Measurements from ENCODE around the gene KDM4B. TPM values are rescaled to one million over a fixed set of nuclear protein-coding genes. Genes with fewer than 3 reads are reported as not detected.

The KDM4B gene
- total and polyA plus RNA-seq, 2 of the 8 experiments (the other 6 are each of a cell fraction or from before 2014, with no cell fraction given): 12.0 to 31.9 TPM

GRCh38 chr19:4966591-4966990 lies 2.3 kb upstream of the KDM4B start (continued):
- no peak for TF ChIP-seq CHD7 (IDR thresholded peaks at IDR 0.05; ENCODE audit: insufficient replicate concordance, low read length)
- TF ChIP-seq SIX5 (IDR thresholded peaks at IDR 0.05; ENCODE audit: low read depth, low read length): no peak
- no peak for TF ChIP-seq GABPA (IDR thresholded peaks at IDR 0.05; ENCODE audit: borderline replicate concordance, insufficient read depth, low read length)
- TF ChIP-seq KDM5A (IDR thresholded peaks at IDR 0.05; ENCODE audit: low read length): no peak
- no peak for TF ChIP-seq RXRA (IDR thresholded peaks at IDR 0.05; ENCODE audit: insufficient read depth, low read depth, low read length)
- TF ChIP-seq BCL11A (IDR thresholded peaks at IDR 0.05; ENCODE audit: low read depth in 2 of 2, low read length in 2 of 2): no peak
- no peak for TF ChIP-seq SP2 (IDR thresholded peaks at IDR 0.05; ENCODE audit: low read length)
- no peak for TF ChIP-seq RFX5 (IDR thresholded peaks at IDR 0.05; ENCODE audit: borderline replicate concordance, low read depth, low read length)
- TF ChIP-seq KDM1A (IDR thresholded peaks at IDR 0.05; ENCODE audit: borderline replicate concordance, low read length): no peak
- no peak for TF ChIP-seq GTF2F1 (IDR thresholded peaks at IDR 0.05; ENCODE audit: borderline replicate concordance, low read depth, low read length)
- no peak for TF ChIP-seq EGR1 (IDR thresholded peaks at IDR 0.05; ENCODE audit: borderline replicate concordance, low read depth, low read length)
- no peak for TF ChIP-seq SP4 (IDR thresholded peaks at IDR 0.05; ENCODE audit: low read length)
